KG1 (cell line): ENCODE data around the gene HEMK1.

ENCODE experiments used
- DNase-seq: peaks from one replicate; lab custom pipeline; 2025; lab: John Stamatoyannopoulos, UW

HEMK1 gene

DNA sequence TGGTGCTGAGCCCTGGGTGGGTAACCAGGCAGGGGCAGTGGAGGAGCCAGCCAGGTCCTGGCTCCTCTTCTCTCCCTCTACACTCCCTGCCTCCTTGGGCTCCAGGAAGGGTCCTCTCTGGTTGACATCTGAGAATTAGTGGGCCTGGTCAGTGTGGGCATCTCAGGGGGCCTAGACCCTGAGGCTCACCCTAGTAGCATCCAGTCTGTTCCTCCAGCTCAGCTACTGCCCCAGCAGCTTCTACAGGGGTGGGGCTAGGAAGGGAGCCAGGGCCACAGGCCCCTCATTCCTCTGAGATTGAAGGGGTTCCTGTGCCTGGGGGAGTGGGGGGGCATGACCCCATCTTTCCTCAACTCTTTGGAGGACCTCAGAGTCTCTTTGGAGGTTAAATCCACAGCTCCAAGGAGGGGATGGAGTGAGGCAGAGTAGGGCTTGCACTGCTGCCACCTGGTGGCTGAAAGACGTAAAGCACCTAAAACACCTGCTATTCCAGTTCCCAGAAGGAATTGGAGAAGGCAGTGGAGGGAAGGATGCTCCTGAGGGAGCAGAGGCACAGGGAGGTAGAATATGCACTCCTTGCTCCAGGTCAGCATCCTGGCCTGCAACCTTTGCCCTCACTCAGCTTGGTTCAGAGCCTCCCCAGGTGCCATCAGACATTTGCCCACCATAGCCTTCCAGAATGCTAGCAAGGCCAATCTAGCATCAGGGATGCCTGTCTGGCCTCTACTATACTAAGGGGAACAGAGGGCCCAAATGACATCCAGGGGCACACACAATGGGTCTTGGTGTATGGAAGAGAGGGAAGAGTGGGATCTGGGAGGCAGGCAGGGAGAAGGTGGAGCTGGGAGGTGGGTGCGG, 26.9 kb upstream of the HEMK1 start:
- no peak for DNase-seq

DNA sequence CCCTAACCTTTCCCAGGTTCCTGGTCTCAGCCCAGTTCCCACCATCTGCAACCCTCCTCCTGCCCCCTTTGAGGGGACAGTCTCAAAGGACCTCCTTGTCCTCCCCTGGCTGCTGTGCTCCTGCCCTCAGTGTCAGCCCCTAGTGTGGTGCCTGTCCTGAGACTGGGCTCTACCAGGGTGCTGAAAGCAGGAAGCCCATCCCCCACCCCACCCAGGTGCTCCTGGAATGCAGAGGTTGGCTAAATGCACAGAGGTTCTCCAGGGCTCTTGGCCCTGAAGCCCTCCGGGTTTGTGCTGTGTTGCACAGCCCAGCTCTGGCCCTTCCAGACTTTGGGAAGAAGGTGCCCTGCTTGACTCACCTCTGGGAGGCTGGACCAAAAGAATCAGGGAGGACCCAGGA, 23.5 kb upstream of the HEMK1 start:
- no peak for DNase-seq

DNA sequence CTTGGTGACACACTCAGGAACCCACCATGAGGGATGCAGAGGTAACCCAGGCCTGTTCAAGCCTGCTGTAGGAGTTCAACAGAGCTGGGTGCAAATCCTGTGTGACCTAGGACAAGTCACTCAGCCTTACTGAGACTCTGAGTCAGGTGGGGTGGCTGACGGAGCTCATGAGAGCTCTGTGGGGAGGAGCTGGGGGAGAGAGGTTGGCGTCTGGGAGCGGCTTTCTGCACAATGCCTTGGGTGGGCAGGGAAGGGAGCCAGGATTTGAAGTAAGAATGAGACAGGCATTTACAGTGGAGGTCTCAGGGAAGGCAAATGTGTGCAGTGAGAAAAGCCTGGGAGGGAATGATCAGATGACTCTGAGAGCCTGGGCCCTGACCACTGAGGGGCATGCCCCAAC, 20.1 kb upstream of the HEMK1 start:
- DNase-seq, result no peak

DNA sequence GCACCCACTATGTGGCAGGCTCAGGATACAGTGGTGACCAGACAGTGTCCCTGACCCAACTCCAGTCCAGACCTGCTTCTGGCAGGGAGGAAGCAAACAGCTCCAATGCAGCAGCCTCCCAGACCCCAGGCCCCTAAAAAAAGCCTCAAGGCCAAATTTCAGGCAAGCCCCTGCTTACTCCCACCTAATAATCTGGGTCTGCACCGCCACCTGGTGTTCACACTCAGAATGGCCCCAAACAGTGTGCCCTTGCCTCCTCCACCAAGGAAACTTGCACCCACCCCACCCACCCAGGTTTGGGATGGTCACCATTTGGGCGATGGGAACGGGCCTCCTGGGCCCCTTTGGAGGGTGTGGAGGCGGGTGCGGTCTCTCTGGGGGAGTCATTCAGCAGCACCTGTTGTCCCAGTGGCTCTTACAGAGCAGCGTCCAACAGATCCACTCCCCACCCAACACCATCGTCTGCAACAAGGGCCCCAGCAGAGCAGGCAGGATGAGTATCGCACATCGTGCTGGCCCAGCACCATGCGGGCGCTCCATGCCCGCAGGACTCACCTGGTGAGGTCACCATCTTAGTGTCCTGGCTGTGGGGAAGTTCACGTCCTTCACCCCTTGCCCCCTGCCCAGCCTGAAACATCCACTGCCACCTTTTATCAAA, 19.1 kb upstream of the HEMK1 start:
- peak; percentile 27 for DNase-seq

DNA sequence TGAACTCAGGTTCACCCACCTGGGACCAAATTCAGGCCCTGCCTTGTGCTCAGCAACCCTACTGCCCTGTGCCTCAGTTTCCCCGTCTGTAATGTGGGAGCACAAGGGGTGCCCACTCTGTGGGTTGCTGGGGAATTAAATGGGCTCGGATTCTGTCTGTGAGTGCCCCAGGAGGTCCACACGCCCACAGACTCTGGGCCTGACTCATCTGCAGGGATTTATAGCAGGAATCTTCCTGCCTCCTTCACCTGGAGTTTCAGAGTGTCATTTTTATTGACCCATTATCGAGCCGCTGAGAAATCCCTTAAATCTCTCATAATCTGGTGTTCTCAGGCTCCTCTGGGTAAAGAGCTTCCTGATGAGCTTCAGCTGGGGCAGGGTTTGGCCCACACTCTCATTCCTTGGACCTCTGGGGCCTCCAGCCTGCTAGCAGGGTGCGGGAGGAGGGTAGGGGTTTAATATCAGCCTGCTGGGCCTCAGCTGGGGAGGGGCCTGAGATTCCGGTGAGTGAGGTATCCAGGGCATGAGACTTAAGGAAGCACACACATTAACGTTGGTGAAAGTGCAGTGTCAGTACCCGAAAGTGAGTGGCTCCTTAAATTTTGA, 18.2 kb upstream of the HEMK1 start:
- no peak for DNase-seq

DNA sequence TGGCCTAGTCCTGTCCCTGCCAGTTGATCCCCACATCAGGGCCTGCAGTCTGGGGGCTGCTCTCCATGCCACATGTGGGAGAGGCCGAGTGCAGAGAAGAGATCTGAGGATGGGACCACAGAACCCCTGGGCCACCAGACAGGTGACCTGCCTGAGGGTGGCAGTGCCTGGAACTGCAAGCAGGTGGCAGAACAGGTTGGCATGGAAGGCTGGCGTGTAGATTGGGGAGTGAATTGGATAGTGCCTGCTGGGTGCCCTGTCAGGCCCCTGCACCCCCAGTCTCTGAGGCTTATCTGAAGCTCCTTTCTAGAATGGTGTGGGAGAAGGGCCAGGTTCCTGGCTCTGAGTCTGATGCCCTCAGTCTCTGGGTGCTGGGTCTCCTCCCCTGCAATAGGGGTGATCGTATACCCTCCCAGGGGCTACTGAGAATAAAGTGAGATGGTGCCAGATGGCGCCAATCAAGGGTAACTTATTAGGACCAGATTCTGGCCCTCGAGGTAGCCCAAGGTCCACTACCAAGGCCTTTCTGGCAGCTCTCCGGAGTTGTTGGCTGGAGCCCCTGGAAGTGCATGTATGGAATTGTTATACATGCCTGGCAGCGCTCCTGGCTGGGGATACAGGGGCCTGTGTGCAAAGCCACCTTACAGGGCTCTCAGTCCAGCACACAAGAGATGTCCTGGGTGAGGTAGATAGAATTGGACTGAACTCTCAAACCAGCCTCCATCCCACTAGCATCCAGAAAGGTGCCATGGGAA, 17.5 kb upstream of the HEMK1 start:
- DNase-seq, result no peak

DNA sequence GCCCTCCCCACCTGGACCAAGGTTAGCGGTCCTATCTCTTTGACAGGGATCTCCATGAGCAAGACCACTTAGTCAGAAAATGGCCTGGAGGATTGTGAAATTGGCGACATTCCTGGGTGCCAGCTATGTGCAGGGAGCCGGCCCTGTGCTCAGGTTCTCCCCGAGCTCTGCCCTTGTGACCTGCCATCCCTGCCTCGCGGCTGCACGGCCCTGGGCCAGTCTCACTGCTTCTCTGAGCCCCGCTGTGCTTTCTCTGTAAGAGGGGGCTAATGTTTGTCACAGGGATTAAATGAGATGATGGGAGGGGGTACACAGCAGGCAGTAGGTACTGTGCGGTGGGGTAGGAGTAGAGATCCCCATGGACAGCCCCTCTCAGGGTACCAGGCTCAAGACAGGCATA, 16.7 kb upstream of the HEMK1 start:
- no peak for DNase-seq

DNA sequence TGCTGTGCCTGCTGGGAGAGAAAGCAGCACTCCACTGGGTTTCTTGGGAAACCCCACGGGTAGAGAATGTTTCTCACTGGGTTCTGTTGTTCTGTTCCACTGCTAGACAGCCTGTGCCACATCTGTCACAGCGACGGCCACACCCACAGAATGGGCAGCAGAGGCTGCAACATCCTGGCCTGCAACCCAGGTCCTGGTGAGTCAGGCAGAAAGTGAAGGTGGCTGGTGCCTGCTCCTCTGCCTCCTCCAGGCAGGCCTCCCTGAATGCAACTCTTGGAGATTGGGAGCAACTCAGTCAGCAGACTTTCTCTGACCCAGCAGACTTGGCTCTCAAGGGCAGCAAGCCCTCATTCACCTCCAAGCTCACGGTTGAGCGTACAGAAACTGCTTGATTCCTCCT, 14.8 kb upstream of the HEMK1 start:
- DNase-seq, result no peak

DNA sequence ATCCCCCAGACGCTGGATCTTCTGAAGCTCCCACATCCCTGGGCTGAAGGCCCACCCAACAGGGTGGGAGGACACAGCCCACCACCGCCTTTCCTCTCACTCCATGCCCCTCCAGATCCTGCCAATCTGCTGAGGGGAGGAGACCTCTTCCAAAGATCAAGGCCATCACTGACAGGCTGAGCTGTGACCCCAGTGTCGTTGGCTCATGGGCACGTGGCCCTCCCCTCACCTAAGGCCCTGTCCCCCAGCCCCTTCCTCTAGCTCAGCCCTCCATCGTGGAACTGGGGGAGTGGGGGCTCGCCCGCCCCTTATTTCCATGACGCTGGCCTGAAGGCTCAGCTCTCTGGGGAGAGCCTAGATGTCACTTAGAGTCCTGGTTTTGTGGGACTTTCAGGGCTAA, 12.2 kb upstream of the HEMK1 start:
- DNase-seq, result no peak

DNA sequence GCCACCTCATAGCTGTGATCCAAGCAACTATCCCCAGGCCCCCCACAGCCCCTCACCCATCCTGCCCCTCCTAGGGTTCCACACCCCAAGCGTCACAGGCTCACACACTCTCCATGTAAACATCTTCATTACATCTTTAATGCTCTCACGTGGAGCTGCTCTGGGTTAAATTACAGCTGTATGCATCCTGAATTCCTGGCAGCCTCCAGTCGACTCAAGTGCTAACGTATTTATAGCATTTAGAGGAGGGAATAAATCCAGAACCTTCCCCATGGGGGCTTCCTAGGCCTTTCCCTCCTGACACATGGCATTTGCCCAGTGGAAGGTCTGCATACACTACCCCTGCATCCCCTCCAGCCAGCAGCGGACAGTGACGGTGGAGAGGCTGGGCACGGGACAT, 11.4 kb upstream of the HEMK1 start:
- DNase-seq, result no peak

DNA sequence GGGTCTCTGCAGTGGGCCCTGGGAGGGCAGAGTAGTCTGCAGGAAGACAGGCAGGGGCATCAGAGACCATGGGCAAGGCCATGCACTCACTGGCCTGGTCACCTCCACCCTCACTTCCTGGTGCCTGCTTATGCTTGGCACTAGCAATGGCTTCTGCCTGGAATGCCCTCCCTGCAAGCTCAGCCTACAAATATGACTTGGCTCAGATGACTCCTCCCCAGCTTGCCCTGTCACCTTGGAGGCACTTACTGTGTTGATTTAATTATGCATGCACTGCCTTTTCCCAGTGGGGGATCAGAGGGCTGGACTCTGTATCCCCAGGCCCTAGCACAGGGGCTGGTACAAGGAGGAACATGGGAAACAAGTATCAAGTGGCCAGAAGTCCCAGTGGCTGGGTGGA, 9.6 kb upstream of the HEMK1 start:
- no peak for DNase-seq

DNA sequence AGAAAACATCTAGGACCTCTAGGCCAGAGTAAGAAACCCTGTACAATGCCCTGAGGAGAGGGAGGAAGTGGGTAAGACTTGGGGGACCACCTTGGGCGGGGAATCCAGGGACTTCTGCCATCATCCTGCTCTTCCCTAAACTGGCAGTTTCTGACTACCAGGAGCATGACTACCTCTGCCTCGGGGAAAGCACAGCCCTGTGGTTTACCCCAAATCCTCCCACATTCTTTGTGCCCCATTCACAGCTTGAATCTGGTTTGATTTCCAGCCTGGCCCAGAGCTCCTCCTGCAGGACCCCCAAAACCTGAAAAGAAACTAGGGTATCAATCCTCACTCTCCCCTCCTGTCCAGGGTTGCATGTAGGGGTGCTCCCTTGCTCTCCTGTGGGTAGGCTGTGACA, 6.5 kb upstream of the HEMK1 start:
- no peak for DNase-seq

DNA sequence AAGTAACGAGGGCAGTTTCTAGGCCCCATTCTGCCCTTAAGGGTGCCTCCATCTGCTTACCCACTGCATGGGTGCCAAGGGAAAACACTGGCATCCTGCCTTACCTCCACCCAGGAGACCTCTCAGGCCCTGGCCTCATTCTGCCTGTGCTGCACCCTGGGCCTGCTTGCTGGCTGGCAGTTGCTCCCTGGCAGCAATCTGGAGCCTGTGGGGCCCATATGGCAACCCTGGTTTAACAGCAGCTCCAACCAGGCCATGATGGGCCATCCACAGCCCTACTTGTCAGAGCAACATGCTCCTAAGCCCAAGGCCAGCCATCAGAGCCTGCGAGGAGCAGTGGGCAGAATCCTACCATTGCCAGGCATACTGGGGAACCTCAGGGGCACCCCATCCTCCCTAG, 5.5 kb upstream of the HEMK1 start:
- DNase-seq, result no peak

DNA sequence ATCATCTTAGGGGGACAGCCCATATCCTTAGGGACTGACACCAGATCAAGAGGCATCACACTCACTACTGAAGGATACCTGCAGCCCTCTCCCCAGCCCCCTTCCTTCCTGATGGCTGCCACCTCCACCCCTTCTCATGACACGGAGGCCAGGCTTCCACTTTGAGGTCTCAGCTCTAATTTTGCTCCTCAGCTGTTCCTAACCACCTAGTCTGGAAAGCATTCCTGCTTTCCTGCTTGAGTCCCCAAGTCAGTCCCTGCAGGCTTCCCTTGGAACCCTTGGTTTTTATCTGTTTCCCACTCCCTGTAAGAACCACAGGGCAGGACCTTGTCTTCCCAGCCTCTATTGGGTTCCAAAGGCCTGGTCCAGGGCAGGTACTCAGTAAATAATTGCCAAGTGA, 5.0 kb upstream of the HEMK1 start:
- no peak for DNase-seq

DNA sequence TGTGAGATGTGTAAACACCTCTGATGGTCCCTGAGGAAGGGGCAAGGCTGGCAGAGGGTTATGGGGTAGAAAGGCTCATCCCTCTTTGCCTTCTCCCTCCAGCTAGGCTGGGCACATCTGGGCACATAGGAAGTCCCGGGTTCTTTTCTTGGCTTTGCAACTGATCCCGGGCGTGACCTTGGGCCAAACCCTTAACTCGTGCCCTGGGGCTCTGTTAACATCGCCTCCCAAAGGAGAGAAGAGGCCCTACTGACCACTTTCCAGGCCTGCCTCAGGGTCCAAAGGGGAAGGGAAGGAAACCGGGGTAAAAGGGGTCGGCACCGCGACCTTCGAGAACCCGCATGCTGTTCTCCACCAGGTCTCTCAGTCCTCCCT, 2.3 kb upstream of the HEMK1 start:
- DNase-seq, result no peak

DNA sequence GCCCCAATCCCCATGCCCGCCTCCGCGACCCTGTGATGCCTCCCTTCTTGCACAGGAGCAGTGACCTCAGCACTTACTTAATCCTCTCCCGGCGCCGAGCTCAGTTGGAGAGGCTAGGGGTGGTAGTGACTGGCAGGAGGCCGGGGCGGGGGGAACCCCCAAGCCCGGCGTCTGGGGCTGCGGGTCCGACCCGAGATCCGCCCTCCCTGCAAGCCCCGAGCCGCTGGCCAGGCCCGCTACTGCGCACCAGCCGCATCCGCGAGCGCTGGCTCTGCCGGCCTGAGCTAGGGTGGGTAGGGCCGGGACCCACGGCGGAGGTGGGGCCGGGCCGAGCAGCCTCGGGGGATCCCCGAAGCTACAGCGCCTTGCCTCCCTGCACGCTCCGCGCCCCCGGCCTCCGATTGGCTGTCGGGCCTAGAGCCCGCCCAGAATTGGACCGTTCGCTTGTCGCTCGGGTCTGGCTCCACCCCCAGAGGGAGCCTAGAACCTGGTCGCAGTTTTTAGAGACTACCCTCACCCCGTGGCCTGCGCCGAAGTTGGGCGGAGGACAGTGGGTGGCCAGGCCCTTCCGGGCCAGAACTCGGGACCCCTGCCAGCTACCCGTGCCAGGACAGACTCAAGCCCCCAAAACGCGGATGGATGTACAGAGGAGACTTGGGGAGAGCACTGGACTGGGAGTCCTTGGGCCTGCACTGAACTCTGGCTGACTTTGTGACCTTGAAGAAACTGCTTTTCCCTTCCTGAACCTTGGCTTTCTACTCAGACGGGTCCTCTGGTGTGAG, 1.7 kb upstream of the HEMK1 start, which contains the start of gene C3orf18:
TSS of gene C3orf18 (minus strand) at position 362 of the 782 bp plus-strand sequence. CDS start 2,048 bp downstream, outside the sequence.
- DNase-seq, result no peak

DNA sequence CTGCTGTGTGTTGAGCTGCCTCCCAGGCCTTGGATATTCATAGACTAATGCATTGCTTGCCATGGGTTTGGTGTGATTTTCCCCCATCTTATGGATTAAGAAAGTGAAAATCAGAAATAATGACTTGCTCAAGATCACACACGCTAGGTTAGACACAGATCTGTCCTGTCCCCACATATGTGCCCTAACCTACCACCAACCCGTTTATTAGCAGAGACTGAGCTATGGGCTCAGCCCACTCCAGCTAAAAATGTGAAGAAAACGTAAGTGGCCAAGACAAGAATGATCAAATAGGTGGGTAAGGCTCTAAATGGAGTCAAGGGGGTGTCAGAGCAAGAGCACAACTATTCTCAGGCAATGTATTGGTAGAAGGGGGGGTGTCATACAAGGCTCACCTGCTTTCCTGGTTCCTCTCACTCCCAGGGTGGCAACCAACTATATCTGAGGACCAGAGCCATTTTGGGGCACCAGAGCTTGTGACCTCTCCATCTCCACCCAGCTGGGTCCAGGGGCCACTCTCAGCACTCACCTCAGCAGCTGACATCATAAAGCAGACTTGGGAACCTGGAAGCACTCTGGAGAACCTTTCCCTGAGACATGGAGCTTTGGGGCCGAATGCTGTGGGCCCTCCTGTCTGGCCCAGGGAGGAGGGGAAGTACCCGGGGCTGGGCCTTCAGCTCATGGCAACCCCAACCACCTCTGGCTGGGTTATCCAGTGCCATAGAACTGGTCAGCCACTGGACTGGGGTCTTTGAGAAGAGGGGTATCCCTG, 1.4 kb downstream of the HEMK1 start:
- no peak for DNase-seq

DNA sequence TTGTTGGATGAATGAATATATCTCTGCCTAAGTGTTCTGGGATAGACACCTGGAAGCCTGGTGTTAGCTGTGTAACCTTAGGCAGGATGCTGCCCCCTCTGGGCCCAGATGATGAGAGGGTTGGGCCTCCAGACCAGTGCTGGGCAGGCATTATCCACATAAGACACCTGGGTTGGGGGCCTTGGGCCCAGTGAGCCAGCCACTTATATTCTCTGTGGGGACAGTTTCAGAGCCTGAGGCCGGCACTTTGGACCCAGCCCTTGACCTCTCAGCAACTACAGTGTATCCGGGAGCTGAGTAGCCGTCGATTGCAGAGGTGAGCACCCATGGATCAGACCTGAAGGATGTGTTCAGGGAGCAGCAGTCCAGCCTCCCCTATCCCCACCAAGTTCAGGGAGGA, 2.2 kb downstream of the HEMK1 start:
- no peak for DNase-seq

DNA sequence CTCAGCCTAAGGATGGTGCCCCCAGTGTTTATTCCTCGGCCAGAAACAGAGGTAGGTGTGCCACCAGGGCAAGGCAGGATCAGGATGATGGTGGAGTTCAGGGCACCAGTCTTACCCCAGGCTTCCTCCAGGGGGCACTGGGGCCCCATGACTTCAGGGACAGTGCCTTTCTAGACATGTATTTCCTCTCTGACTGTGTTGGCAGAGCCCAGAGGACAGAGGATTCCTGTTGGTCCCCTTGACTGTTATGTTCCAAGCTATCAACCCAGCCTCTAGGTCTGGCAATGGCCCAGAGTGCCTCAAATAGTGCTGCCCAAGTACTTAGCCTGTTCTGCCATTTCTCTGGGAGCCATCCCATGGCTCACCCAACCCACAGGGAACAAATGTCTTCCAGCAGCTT, 2.8 kb downstream of the HEMK1 start:
- peak; percentile 22 for DNase-seq

DNA sequence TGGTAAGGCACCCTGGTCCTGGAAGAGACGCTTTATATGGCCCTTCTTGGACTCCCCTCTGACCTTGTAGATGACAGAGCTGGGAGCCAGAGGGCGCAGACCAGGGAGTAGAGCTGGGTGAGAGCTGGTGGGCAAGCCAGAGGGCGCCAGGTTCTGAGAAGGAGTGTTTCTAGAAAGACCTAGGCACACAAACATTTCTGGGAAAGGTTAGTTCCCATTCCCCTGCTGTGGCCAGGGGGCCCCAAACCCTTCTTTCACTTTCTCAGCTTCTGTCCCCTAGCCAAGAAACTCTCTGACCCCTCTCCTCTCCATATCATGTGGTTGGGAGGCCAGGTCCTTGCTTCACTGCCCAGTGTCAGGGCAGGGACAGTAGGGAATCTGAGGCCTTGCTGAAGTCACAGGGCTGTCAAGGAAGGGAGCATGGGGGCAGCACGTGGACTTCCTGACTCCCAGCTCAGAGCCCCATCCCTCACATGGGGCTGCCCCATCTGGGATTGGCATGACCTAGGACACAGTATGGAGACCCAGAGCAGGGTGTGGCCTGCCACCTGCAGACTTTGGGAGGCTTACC, 3.6 kb downstream of the HEMK1 start:
- DNase-seq, result no peak
